Calu3 (cell line): ENCODE measurements around the gene IQCM. TPM values are rescaled to one million over a fixed set of nuclear protein-coding genes. Genes with fewer than 3 reads are reported as not detected.

ENCODE experiments used
- BruUV-seq: library from RNA; stranded (reverse); fragments of 400-500 nt; replicated peaks from 2 replicates; lab custom pipeline; 2021; lab: Mats Ljungman, UMichigan
- CTCF ChIA-PET: fragments of 300-600 bp; sonication (Branson Sonifier 250); formaldehyde crosslinking; loops from one replicate; lab custom pipeline; 2022; ENCODE audit warnings: antibody characterized with exemption; lab: Charles Lee
- DNase-seq: peaks from one replicate; pipeline ENCODE4 v3.0.0; 2022
- H3K27ac Mint-ChIP-seq: one replicate; pipeline ENCODE4 v1.8.0; 2022; ENCODE audit warnings: mixed read lengths; ENCODE audit not compliant: unreplicated experiment
- H3K27me3 Mint-ChIP-seq: one replicate; pipeline ENCODE4 v1.8.0; 2022; ENCODE audit warnings: mixed read lengths; ENCODE audit not compliant: unreplicated experiment
- H3K36me3 Mint-ChIP-seq: one replicate; pipeline ENCODE4 v1.8.0; 2022; ENCODE audit warnings: mild to moderate bottlenecking, moderate library complexity, mixed read lengths; ENCODE audit not compliant: insufficient read depth, unreplicated experiment
- H3K4me1 Mint-ChIP-seq: one replicate; pipeline ENCODE4 v1.8.0; 2022; ENCODE audit warnings: mild to moderate bottlenecking, low read depth, mixed read lengths; ENCODE audit not compliant: unreplicated experiment
- H3K4me3 Mint-ChIP-seq: one replicate; pipeline ENCODE4 v1.8.0; 2022; ENCODE audit warnings: mild to moderate bottlenecking, low read depth, moderate library complexity, mixed read lengths; ENCODE audit not compliant: unreplicated experiment
- H3K9me3 Mint-ChIP-seq: one replicate; pipeline ENCODE4 v1.8.0; 2022; ENCODE audit warnings: low read depth, mixed read lengths; ENCODE audit not compliant: unreplicated experiment
- intact Hi-C: fragments of 100-400 bp; cut with micrococcal nuclease; formaldehyde crosslinking; loops from one replicate; pipeline ENCODE4 v1.10.0; 2022; ENCODE audit not compliant: unreplicated experiment
- total RNA-seq: library from RNA; stranded (reverse); gene quantifications from 2 replicates; pipeline ENCODE4 v1.2.3, GENCODE V29; 2022
- TF ChIP-seq, protein P1 (sequence below): fragments of 200-600 bp; IDR thresholded peaks from one replicate; pipeline ENCODE4 v1.8.0; 2022; ENCODE audit warnings: antibody characterized with exemption; ENCODE audit not compliant: unreplicated experiment

Gene IQCM
- total RNA-seq, 1 experiment from 2014 or later: not detected

DNA sequence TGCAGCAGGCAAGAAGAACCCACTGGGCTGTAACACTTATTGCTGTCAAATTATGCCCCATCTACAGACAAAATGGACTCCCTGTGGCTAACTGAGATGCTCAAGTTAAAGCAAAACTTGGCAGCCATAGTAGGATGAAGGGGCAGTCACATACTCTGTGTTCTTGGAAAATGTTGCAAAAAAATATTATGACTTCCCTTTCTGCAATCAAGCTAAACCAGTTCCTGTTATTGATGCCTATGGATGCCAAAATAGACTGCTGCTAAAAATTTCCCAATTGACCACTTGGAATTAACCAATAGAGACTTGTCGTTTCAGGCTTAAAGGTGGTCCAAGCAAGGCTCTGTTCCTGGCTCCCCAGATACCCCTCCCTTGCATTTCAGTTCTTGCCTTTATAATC is 49.5 kb downstream of the IQCM start:
- Mint-ChIP-seq H3K9me3 (no peaks in the 10 kb centered on the region), H3K36me3 (no peaks in the 10 kb centered on the region), H3K27me3 (no peaks in the 10 kb centered on the region), H3K4me3 (no peak overlapping the region), H3K27ac (peak overlapping the region; percentile 69), H3K4me1 (peaks cover 8% of the 10 kb centered on the region)
- no peak for DNase-seq
- no TSS peak for BruUV-seq
- intact Hi-C loops: no loop called here
- TF ChIP-seq, protein P1, sequence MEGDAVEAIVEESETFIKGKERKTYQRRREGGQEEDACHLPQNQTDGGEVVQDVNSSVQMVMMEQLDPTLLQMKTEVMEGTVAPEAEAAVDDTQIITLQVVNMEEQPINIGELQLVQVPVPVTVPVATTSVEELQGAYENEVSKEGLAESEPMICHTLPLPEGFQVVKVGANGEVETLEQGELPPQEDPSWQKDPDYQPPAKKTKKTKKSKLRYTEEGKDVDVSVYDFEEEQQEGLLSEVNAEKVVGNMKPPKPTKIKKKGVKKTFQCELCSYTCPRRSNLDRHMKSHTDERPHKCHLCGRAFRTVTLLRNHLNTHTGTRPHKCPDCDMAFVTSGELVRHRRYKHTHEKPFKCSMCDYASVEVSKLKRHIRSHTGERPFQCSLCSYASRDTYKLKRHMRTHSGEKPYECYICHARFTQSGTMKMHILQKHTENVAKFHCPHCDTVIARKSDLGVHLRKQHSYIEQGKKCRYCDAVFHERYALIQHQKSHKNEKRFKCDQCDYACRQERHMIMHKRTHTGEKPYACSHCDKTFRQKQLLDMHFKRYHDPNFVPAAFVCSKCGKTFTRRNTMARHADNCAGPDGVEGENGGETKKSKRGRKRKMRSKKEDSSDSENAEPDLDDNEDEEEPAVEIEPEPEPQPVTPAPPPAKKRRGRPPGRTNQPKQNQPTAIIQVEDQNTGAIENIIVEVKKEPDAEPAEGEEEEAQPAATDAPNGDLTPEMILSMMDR: no peak
- CTCF ChIA-PET: no interaction called here

DNA sequence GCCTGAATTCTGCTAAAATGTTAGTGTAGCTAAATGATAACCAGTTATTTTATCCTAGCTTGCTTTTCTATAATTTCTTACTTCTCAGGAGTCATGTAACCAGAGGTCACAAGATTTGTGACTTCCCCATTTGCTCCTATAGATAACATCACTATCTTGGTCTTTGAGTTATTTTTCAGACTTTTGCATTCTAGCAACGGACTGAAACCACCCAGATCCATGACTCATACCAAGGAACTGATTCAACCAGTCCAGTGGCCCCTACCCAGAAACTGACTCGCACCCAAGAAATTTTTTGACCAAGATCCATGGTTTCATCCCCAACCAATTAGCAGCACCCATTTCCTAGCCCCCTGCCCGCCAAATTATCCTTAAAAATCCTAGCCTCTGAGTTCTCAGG is 50.0 kb downstream of the IQCM start:
- H3K9me3 Mint-ChIP-seq: no peaks in the 10 kb centered on the region
- no peaks in the 10 kb centered on the region for H3K36me3 Mint-ChIP-seq
- no peak overlapping the region for H3K4me3 Mint-ChIP-seq
- H3K27ac Mint-ChIP-seq: peak overlapping the region; percentile 69
- intact Hi-C loops: no loop called here
- DNase-seq: no peak
- peaks cover 8% of the 10 kb centered on the region for H3K4me1 Mint-ChIP-seq
- TF ChIP-seq, protein P1: no peak
- BruUV-seq: no TSS peak
- CTCF ChIA-PET: no interaction called here
- H3K27me3 Mint-ChIP-seq: no peaks in the 10 kb centered on the region

DNA sequence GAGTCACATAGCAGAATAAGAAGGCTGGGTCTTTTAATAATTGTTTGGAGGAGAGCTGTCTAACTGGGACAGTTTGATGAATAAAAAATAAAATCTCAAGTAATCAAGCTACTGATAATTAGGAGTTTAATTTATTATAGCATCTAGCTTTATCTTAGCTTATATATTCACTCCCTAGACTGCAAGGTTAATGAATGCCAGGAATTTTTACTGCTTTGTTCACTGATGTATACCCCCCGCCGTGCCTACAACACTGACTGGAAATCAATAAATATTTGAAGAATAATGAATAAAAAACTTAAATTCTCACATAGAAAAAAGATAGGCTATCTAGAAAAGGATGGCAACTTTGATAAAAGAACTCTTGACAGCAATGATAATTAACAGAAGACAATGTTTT is 59.7 kb downstream of the IQCM start:
- Mint-ChIP-seq H3K9me3 (peaks cover 6% of the 10 kb centered on the region), H3K4me3 (no peak overlapping the region), H3K27me3 (no peaks in the 10 kb centered on the region), H3K27ac (no peak overlapping the region), H3K4me1 (peaks cover 20% of the 10 kb centered on the region), H3K36me3 (no peaks in the 10 kb centered on the region)
- intact Hi-C loops: no loop called here
- no peak for DNase-seq
- CTCF ChIA-PET: interaction anchor here (0.6 kb wide), 1 partner anchor 129 kb away, joined by 3 read pairs; no protein-coding TSS in a partner anchor
- no TSS peak for BruUV-seq
- TF ChIP-seq, protein P1: no peak

DNA sequence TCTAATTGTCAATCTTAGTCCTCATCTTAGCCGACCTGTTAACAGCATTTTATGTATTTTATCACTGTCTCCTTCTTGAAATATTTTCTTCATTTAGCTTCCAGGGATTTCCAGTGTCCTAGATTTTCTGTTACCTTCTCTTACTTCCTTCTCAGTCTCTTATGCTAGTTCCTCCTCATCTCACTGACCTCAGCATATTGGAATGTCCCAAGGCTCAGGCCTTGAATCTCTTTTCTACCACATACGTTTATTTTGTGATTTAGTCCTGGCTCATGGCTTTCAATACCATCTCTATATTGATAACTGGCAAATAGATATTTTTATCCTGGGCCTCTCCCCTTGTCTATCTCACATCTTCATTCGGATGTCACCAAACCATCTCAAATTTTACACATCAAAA is 61.1 kb downstream of the IQCM start:
- TF ChIP-seq, protein P1: no peak
- CTCF ChIA-PET: no interaction called here
- no peak for DNase-seq
- intact Hi-C loops: no loop called here
- Mint-ChIP-seq H3K27ac (peak overlapping the region; percentile 38), H3K27me3 (no peaks in the 10 kb centered on the region), H3K4me3 (no peak overlapping the region), H3K36me3 (no peaks in the 10 kb centered on the region), H3K4me1 (peaks cover 26% of the 10 kb centered on the region), H3K9me3 (peaks cover 6% of the 10 kb centered on the region)
- BruUV-seq: no TSS peak
